Mesenchymal stem cell (in vitro differentiated cells and primary cell): ENCODE data around the gene TIAM1.

Experiments used
- DNase-seq: peaks from one replicate; pipeline ENCODE4 v3.0.0-alpha.2; 2013
- H2AFZ ChIP-seq: one replicate; pipeline ENCODE4 v1.6.1; 2013; ENCODE audit warnings: low read depth, mild to moderate bottlenecking, control low read depth, inconsistent platforms, low read length, moderate library complexity
- H2AK5ac ChIP-seq: 2 replicates; pipeline ENCODE4 v1.6.1; 2013; ENCODE audit warnings: low read length, moderate library complexity, mild to moderate bottlenecking, inconsistent platforms; ENCODE audit not compliant: severe bottlenecking
- H2BK120ac ChIP-seq: one replicate; pipeline ENCODE4 v1.6.1; 2013; ENCODE audit warnings: low read depth, mild to moderate bottlenecking, inconsistent platforms, low read length, moderate library complexity
- H2BK12ac ChIP-seq, 2 experiments: one replicate each; pipeline ENCODE4 v1.6.1; 2013; ENCODE audit warnings: inconsistent platforms in 2 of 2, low read length in 2 of 2, mild to moderate bottlenecking in 2 of 2, moderate library complexity in 2 of 2, control low read depth in 1 of 2
- H2BK15ac ChIP-seq: one replicate; pipeline ENCODE4 v1.6.1; 2013; ENCODE audit warnings: mild to moderate bottlenecking, low read depth, inconsistent platforms; ENCODE audit not compliant: poor library complexity, severe bottlenecking
- H2BK5ac ChIP-seq: 2 replicates; pipeline ENCODE4 v1.6.1; 2013; ENCODE audit warnings: low read depth, mild to moderate bottlenecking, low read length, control low read depth, inconsistent platforms; ENCODE audit not compliant: poor library complexity, severe bottlenecking
- H3K14ac ChIP-seq, 2 experiments: one replicate each; pipeline ENCODE4 v1.6.1; 2013; ENCODE audit warnings: inconsistent platforms in 2 of 2, low read length in 2 of 2, control low read depth in 1 of 2, mild to moderate bottlenecking in 1 of 2, moderate library complexity in 1 of 2
- H3K18ac ChIP-seq, 2 experiments: one replicate each; pipeline ENCODE4 v1.6.1; 2013; ENCODE audit warnings: inconsistent platforms in 2 of 2, low read length in 2 of 2, control low read depth in 1 of 2, low read depth in 1 of 2, mild to moderate bottlenecking in 1 of 2
- H3K23ac ChIP-seq, 2 experiments: one replicate each; pipeline ENCODE4 v1.6.1; 2013; ENCODE audit warnings: inconsistent platforms in 2 of 2, low read length in 2 of 2, mild to moderate bottlenecking in 2 of 2, moderate library complexity in 2 of 2, control low read depth in 1 of 2
- H3K27ac ChIP-seq: 2 replicates; pipeline ENCODE4 v1.5.1; 2013; ENCODE audit warnings: mild to moderate bottlenecking, moderate library complexity, low read length, control low read depth, inconsistent platforms; ENCODE audit not compliant: poor library complexity, severe bottlenecking
- H3K27me3 ChIP-seq, 2 experiments: 2 replicates each; pipeline versions ENCODE4 v1.6.1 to v1.7.0; 2013; ENCODE audit warnings: low read length in 2 of 2, mild to moderate bottlenecking in 2 of 2, moderate library complexity in 2 of 2, control low read depth in 1 of 2, inconsistent platforms in 1 of 2; ENCODE audit not compliant: control insufficient read depth in 1 of 2, insufficient read depth in 1 of 2
- H3K36me3 ChIP-seq, 2 experiments: 2 replicates each; pipeline versions ENCODE4 v1.6.1 to v1.7.0; 2013; ENCODE audit warnings: low read length in 2 of 2, control low read depth in 1 of 2, inconsistent platforms in 1 of 2, low read depth in 1 of 2, mild to moderate bottlenecking in 1 of 2; ENCODE audit not compliant: insufficient read depth in 2 of 2, control insufficient read depth in 1 of 2
- H3K4ac ChIP-seq, 2 experiments: one replicate each; pipeline ENCODE4 v1.6.1; 2013; ENCODE audit warnings: inconsistent platforms in 2 of 2, low read length in 2 of 2, mild to moderate bottlenecking in 2 of 2, moderate library complexity in 2 of 2, control low read depth in 1 of 2, low read depth in 1 of 2
- H3K4me1 ChIP-seq: 2 replicates; pipeline ENCODE4 v1.6.1; 2013; ENCODE audit warnings: low read depth, low read length, control low read depth; ENCODE audit not compliant: control insufficient read depth, insufficient read depth
- H3K4me2 ChIP-seq: 2 replicates; pipeline ENCODE4 v1.6.1; 2013; ENCODE audit warnings: low read length, mild to moderate bottlenecking, inconsistent platforms; ENCODE audit not compliant: poor library complexity, severe bottlenecking
- H3K4me3 ChIP-seq, 2 experiments: 2 replicates each; pipeline versions ENCODE4 v1.5.1 to v1.7.0; 2013; ENCODE audit warnings: low read length in 2 of 2, mild to moderate bottlenecking in 2 of 2, control low read depth in 1 of 2, low read depth in 1 of 2; ENCODE audit not compliant: insufficient read depth in 1 of 2
- H3K79me1 ChIP-seq: replicated peaks from 2 replicates; pipeline ENCODE4 v1.6.1; 2013; ENCODE audit warnings: mild to moderate bottlenecking, control low read depth, low read length, inconsistent platforms; ENCODE audit not compliant: poor library complexity, severe bottlenecking
- H3K9ac ChIP-seq: 2 replicates; pipeline ENCODE4 v1.7.0; 2013; ENCODE audit warnings: mild to moderate bottlenecking, low read length, moderate library complexity
- H3K9me3 ChIP-seq: 2 replicates; pipeline ENCODE4 v1.7.0; 2013; ENCODE audit warnings: mild to moderate bottlenecking, low read length; ENCODE audit not compliant: control insufficient read depth
- H4K8ac ChIP-seq: one replicate; pipeline ENCODE4 v1.6.1; 2013; ENCODE audit warnings: inconsistent platforms, mild to moderate bottlenecking, low read length, moderate library complexity
- H4K91ac ChIP-seq: one replicate; pipeline ENCODE4 v1.6.1; 2013; ENCODE audit warnings: mild to moderate bottlenecking, low read length, inconsistent platforms
- WGBS: methylation state at CpG from one replicate; pipeline ENCODE4 v1.1.7; 2013; ENCODE audit warnings: mixed read lengths; 5-methylcytosine and 5-hydroxymethylcytosine counted together

TIAM1 gene

DNA sequence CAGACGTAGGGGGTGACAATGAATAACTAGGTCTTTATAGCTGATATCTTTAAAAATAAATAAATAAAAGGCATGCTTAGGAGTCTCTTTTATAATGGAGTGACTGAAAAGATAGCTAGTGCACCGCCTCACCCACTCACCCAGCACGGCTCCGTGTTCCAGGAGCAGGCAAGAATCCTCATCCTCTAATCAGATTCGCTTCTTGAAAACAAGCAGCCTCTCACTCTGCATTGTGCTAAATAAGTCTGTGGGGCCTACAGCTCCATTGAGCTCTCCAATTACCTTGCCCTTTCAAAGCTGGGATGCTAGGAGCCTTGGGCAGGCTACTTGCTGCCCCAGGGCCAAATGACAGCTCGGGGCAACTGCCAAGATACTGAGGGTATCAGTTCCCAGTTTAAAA, 91.5 kb downstream of the TIAM1 start:
- Histone ChIP-seq H3K9ac (no peak overlapping the region), H4K8ac (no peak overlapping the region), H3K4ac (no peak overlapping the region), H3K14ac (no peak overlapping the region), H2BK5ac (no peak overlapping the region), H3K4me2 (no peak overlapping the region), H3K23ac (no peak overlapping the region), H2AK5ac (no peak overlapping the region), H3K36me3 (peaks cover 7 to 21% of the 10 kb centered on the region in 2 experiments), H3K18ac (no peak overlapping the region), H2BK15ac (no peak overlapping the region), H3K27me3 (no peaks in the 10 kb centered on the region), H3K27ac (no peak overlapping the region), H2BK12ac (no peak overlapping the region), H3K4me1 (no peaks in the 10 kb centered on the region), H4K91ac (no peak overlapping the region), H3K9me3 (no peaks in the 10 kb centered on the region), H3K4me3 (no peak overlapping the region), H2AFZ (no peak overlapping the region), H3K79me1 (peaks cover 10% of the 10 kb centered on the region), H2BK120ac (no peak overlapping the region)
- 77% methylated on average over 5 of the region's 6 CpGs for WGBS
- DNase-seq: no peak

DNA sequence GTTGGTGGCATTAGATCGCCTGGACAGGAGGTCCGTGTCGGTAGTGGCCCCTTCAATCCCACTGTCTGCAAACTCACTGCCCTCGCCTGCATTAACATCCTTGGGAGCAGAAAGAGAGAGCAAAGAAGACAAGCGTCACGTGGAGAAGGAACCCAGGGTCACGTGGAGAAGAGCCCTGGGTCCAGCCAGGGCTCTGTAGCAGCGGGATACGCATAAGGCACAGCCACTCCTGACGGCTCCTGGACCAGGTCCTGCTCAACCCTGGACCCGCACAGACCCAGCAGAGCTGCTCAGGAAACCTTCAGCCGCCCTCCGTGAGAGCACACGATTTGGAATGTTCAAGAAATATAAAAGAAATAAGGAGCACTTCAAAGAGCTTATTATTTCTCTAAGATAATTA, 92.0 kb downstream of the TIAM1 start:
- Histone ChIP-seq H3K14ac (no peak overlapping the region), H4K91ac (no peak overlapping the region), H3K9me3 (no peaks in the 10 kb centered on the region), H3K27ac (no peak overlapping the region), H2BK120ac (no peak overlapping the region), H2BK12ac (no peak overlapping the region), H3K9ac (no peak overlapping the region), H2BK15ac (no peak overlapping the region), H3K27me3 (no peaks in the 10 kb centered on the region), H3K4ac (no peak overlapping the region), H3K36me3 (peaks cover 7 to 21% of the 10 kb centered on the region in 2 experiments), H2AFZ (no peak overlapping the region), H3K79me1 (peaks cover 8% of the 10 kb centered on the region), H3K18ac (no peak overlapping the region), H3K4me1 (no peaks in the 10 kb centered on the region), H4K8ac (no peak overlapping the region), H2BK5ac (no peak overlapping the region), H3K23ac (no peak overlapping the region), H3K4me2 (no peak overlapping the region), H3K4me3 (no peak overlapping the region), H2AK5ac (no peak overlapping the region)
- WGBS: 87% methylated on average over 13 of the region's 14 CpGs
- no peak for DNase-seq

DNA sequence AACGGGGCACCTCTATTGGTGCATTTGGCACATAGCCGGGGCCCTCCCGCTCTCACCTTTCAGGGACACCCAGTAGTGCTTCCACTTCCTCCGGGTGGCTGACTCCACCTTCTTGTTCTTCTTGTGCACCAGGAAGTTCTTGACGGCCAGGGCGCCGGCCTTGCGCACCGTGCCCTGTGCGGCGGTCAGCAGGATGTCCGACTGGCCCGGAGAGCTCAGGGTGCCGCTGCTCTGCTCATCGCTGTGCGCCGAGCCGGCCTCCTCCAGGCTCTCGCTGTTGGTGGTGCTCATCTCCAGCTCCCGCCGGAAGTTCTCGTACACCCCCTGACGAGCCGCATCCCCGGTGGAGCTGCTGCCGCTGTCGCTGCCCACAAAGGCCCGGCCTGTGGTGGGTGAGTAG, 92.4 kb downstream of the TIAM1 start:
- Histone ChIP-seq H2BK5ac (no peak overlapping the region), H3K23ac (no peak overlapping the region), H3K4ac (no peak overlapping the region), H3K36me3 (peaks cover 7 to 25% of the 10 kb centered on the region in 2 experiments), H3K9me3 (no peaks in the 10 kb centered on the region), H3K14ac (no peak overlapping the region), H2BK15ac (no peak overlapping the region), H3K4me1 (no peaks in the 10 kb centered on the region), H3K9ac (no peak overlapping the region), H2AK5ac (no peak overlapping the region), H2BK120ac (no peak overlapping the region), H3K4me3 (no peak overlapping the region), H3K27ac (no peak overlapping the region), H3K27me3 (no peaks in the 10 kb centered on the region), H4K91ac (no peak overlapping the region), H2AFZ (no peak overlapping the region), H3K4me2 (no peak overlapping the region), H4K8ac (no peak overlapping the region), H3K79me1 (peaks cover 9% of the 10 kb centered on the region), H3K18ac (no peak overlapping the region), H2BK12ac (no peak overlapping the region)
- DNase-seq: no peak
- 97% methylated on average over 23 of the region's 28 CpGs for WGBS

DNA sequence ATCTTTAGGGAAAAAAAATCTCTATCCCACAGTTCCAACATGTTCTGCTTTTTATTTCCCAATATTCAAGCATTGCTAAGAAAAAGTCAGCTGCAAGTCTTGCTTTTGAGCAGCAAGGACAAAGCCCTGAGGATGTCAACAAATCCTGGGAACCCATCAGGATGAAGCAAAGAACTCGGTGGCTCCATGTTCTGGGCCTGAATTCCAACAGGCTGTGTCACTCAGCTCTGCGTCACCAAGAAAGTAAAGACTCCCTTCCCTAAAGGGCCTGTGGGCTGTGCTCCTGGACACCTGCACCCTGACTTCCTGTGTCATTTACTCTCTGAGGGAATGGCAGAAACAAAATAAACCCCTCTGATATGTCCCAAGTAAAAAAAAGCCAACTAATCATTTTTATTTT, 95.5 kb downstream of the TIAM1 start:
- Histone ChIP-seq H2BK5ac (no peak overlapping the region), H2AK5ac (no peak overlapping the region), H2BK15ac (no peak overlapping the region), H2AFZ (no peak overlapping the region), H3K4me2 (no peak overlapping the region), H3K4me3 (no peak overlapping the region), H3K4ac (no peak overlapping the region), H3K18ac (no peak overlapping the region), H3K14ac (no peak overlapping the region), H2BK12ac (no peak overlapping the region), H4K8ac (no peak overlapping the region), H3K9me3 (peaks cover 19% of the 10 kb centered on the region), H3K79me1 (peaks cover 4% of the 10 kb centered on the region), H2BK120ac (no peak overlapping the region), H3K27me3 (no peaks in the 10 kb centered on the region), H3K36me3 (peaks cover 10 to 55% of the 10 kb centered on the region in 2 experiments), H3K23ac (no peak overlapping the region), H3K4me1 (no peaks in the 10 kb centered on the region), H3K9ac (no peak overlapping the region), H4K91ac (no peak overlapping the region), H3K27ac (no peak overlapping the region)
- WGBS: 21% methylated on average over 2 of the region's 2 CpGs
- DNase-seq: peak; percentile 68
